H9 (cell line): ENCODE measurements around the gene TMEM95. TPM values are rescaled to one million over a fixed set of nuclear protein-coding genes. Genes with fewer than 3 reads are reported as not detected.

ENCODE experiments used
- DNase-seq: peaks from one replicate; pipeline ENCODE4 v3.0.0-alpha.2; 2017
- H2AFZ ChIP-seq: one replicate; pipeline ENCODE4 v1.6.1; 2013; ENCODE audit warnings: mild to moderate bottlenecking, low read length, control low read depth, moderate library complexity
- H2AK5ac ChIP-seq: 2 replicates; pipeline ENCODE4 v1.6.1; 2013; ENCODE audit warnings: low read length, control low read depth, mixed read lengths; ENCODE audit not compliant: insufficient read length
- H2BK120ac ChIP-seq: one replicate; pipeline ENCODE4 v1.6.1; 2013; ENCODE audit warnings: low read depth, mild to moderate bottlenecking, low read length, control low read depth, inconsistent platforms; ENCODE audit not compliant: poor library complexity, severe bottlenecking
- H2BK12ac ChIP-seq: 2 replicates; pipeline ENCODE4 v1.6.1; 2013; ENCODE audit warnings: low read length, control low read depth, mixed read lengths, low read depth; ENCODE audit not compliant: insufficient read length
- H2BK15ac ChIP-seq: 2 replicates; pipeline ENCODE4 v1.6.1; 2013; ENCODE audit warnings: low read depth, low read length, control low read depth
- H2BK20ac ChIP-seq: one replicate; pipeline ENCODE4 v1.6.1; 2013; ENCODE audit warnings: low read depth, mild to moderate bottlenecking, low read length, control low read depth, inconsistent platforms; ENCODE audit not compliant: poor library complexity, severe bottlenecking
- H2BK5ac ChIP-seq: 2 replicates; pipeline ENCODE4 v1.6.1; 2013; ENCODE audit warnings: low read length, control low read depth, mixed read lengths; ENCODE audit not compliant: insufficient read length
- H3K14ac ChIP-seq: 2 replicates; pipeline ENCODE4 v1.6.1; 2013; ENCODE audit warnings: low read length, control low read depth; ENCODE audit not compliant: insufficient read depth
- H3K18ac ChIP-seq: 2 replicates; pipeline ENCODE4 v1.6.1; 2013; ENCODE audit warnings: low read depth, mild to moderate bottlenecking, mixed read lengths, low read length, control low read depth; ENCODE audit not compliant: insufficient read length
- H3K23ac ChIP-seq: 2 replicates; pipeline ENCODE4 v1.6.1; 2013; ENCODE audit warnings: low read length, control low read depth, mixed read lengths, low read depth; ENCODE audit not compliant: insufficient read length
- H3K23me2 ChIP-seq: 2 replicates; pipeline ENCODE4 v1.6.1; 2013; ENCODE audit warnings: low read depth, mild to moderate bottlenecking, mixed read lengths, low read length, control low read depth; ENCODE audit not compliant: insufficient read length, poor library complexity, severe bottlenecking
- H3K27ac ChIP-seq: 2 replicates; pipeline ENCODE4 v1.5.1; 2013; ENCODE audit warnings: low read length, control low read depth, mixed read lengths, low read depth; ENCODE audit not compliant: insufficient read length
- H3K27me3 ChIP-seq: 2 replicates; pipeline ENCODE4 v1.6.1; 2013; ENCODE audit warnings: low read length, control low read depth, inconsistent platforms; ENCODE audit not compliant: insufficient read depth
- H3K4ac ChIP-seq: 2 replicates; pipeline ENCODE4 v1.6.1; 2013; ENCODE audit warnings: low read depth, mild to moderate bottlenecking, control low read depth, inconsistent platforms, low read length, moderate library complexity
- H3K4me1 ChIP-seq: 2 replicates; pipeline ENCODE4 v1.6.1; 2013; ENCODE audit warnings: low read length, control low read depth, inconsistent platforms; ENCODE audit not compliant: insufficient read depth
- H3K4me2 ChIP-seq: 2 replicates; pipeline ENCODE4 v1.6.1; 2013; ENCODE audit warnings: low read length, control low read depth, mixed read lengths; ENCODE audit not compliant: insufficient read length, insufficient read depth
- H3K56ac ChIP-seq: 2 replicates; pipeline ENCODE4 v1.6.1; 2013; ENCODE audit warnings: low read depth, mild to moderate bottlenecking, mixed read lengths, low read length, control low read depth; ENCODE audit not compliant: insufficient read length
- H3K79me1 ChIP-seq: 2 replicates; pipeline ENCODE4 v1.6.1; 2013; ENCODE audit warnings: low read depth, mild to moderate bottlenecking, moderate library complexity, low read length, control low read depth, inconsistent platforms; ENCODE audit not compliant: insufficient read depth, poor library complexity, severe bottlenecking
- H3K79me2 ChIP-seq: 2 replicates; pipeline ENCODE4 v1.6.1; 2013; ENCODE audit warnings: low read length, control low read depth, inconsistent platforms; ENCODE audit not compliant: insufficient read depth
- H3K9ac ChIP-seq: 2 replicates; pipeline ENCODE4 v1.6.1; 2013; ENCODE audit warnings: low read length, control low read depth, mixed read lengths; ENCODE audit not compliant: insufficient read length; ENCODE audit errors: extremely low read depth
- H3K9me3 ChIP-seq: one replicate; pipeline ENCODE4 v1.6.1; 2013; ENCODE audit warnings: low read depth, low read length, inconsistent platforms; ENCODE audit not compliant: control insufficient read depth
- H3T11ph ChIP-seq: one replicate; pipeline ENCODE4 v1.6.1; 2013; ENCODE audit warnings: mild to moderate bottlenecking, low read length, control low read depth, inconsistent platforms
- H4K20me1 ChIP-seq: one replicate; pipeline ENCODE4 v1.6.1; 2013; ENCODE audit not compliant: control insufficient read depth, insufficient read length, insufficient read depth
- H4K5ac ChIP-seq: 2 replicates; pipeline ENCODE4 v1.6.1; 2013; ENCODE audit warnings: low read depth, mild to moderate bottlenecking, mixed read lengths, low read length, control low read depth; ENCODE audit not compliant: insufficient read length
- H4K8ac ChIP-seq: replicated peaks from 2 replicates; pipeline ENCODE4 v1.6.1; 2013; ENCODE audit warnings: low read length, control low read depth, mixed read lengths, low read depth; ENCODE audit not compliant: insufficient read length
- H4K91ac ChIP-seq: 2 replicates; pipeline ENCODE4 v1.6.1; 2013; ENCODE audit warnings: low read depth, mild to moderate bottlenecking, moderate library complexity, mixed read lengths, low read length, control low read depth; ENCODE audit not compliant: insufficient read length
- H3K27ac Mint-ChIP-seq, 3 experiments: 2 replicates in 2 of 3; 3 replicates in 1 of 3; pipeline ENCODE4 v1.8.0; 2020 to 2021; ENCODE audit warnings: mixed read lengths in 3 of 3, mild to moderate bottlenecking in 1 of 3, moderate library complexity in 1 of 3
- H3K27me3 Mint-ChIP-seq: 2 replicates; pipeline ENCODE4 v1.8.0; 2021; ENCODE audit warnings: low read depth, mild to moderate bottlenecking, moderate library complexity, mixed read lengths
- H3K36me3 Mint-ChIP-seq, 3 experiments: 2 replicates in 2 of 3; 3 replicates in 1 of 3; pipeline ENCODE4 v1.8.0; 2020 to 2021; ENCODE audit warnings: low read depth in 3 of 3, mixed read lengths in 3 of 3; ENCODE audit not compliant: insufficient read depth in 1 of 3
- H3K4me1 Mint-ChIP-seq, 2 experiments: 2 replicates each; pipeline ENCODE4 v1.8.0; 2020; ENCODE audit warnings: mixed read lengths in 2 of 2
- H3K4me3 Mint-ChIP-seq, 2 experiments: 2 replicates in 1 of 2; 3 replicates in 1 of 2; pipeline ENCODE4 v1.8.0; 2020 to 2021; ENCODE audit warnings: mild to moderate bottlenecking in 2 of 2, mixed read lengths in 2 of 2, moderate library complexity in 1 of 2
- H3K9me3 Mint-ChIP-seq, 2 experiments: 2 replicates in 1 of 2; 3 replicates in 1 of 2; pipeline ENCODE4 v1.8.0; 2020; ENCODE audit warnings: mild to moderate bottlenecking in 2 of 2, mixed read lengths in 2 of 2, moderate library complexity in 1 of 2
- CTCF ChIP-seq: fragments of 200-600 bp; sonication (generic); conservative IDR thresholded peaks from 3 replicates; pipeline ENCODE4 v1.8.0; 2021; ENCODE audit warnings: antibody characterized with exemption, mild to moderate bottlenecking
- WGBS: extraction: QIAGEN DNeasy Blood & Tissue Kit; methylation state at CpG from one replicate; pipeline ENCODE4 v1.1.7; 2013; ENCODE audit warnings: missing lambda C conversion rate, low lambda C conversion rate, mixed read lengths; ENCODE audit not compliant: insufficient read length; ENCODE audit errors: extremely low coverage; 5-methylcytosine and 5-hydroxymethylcytosine counted together
- total RNA-seq: library from RNA; stranded (reverse); gene quantifications from 2 replicates; pipeline ENCODE4 v1.2.1, GENCODE V29; 2021

Gene TMEM95
- total RNA-seq, 1 experiment from 2014 or later, result not detected

GRCh38 chr17:7313088-7313889 is 41.7 kb upstream of the TMEM95 start:
- H3K27me3 ChIP-seq, result no peaks in the 10 kb centered on the region
- no peak overlapping the region for H2AFZ ChIP-seq
- H4K8ac ChIP-seq, result no peak overlapping the region
- DNase-seq, result peak; percentile 60
- H3K9me3 ChIP-seq, result no peaks in the 10 kb centered on the region
- no peak overlapping the region for H2BK5ac ChIP-seq
- Mint-ChIP-seq H3K36me3 (peaks cover 56 to 81% (median 76%) of the 10 kb centered on the region in 3 experiments), H3K27me3 (no peaks in the 10 kb centered on the region; the same call in 1 of the 2 replicates), H3K9me3 (no peaks in the 10 kb centered on the region), H3K27ac (peak overlapping the region in 2 of 3 experiments; percentile 60 to 86; a peak in 5 of 7 replicates), H3K4me1 (peaks cover 38 to 39% of the 10 kb centered on the region in 2 experiments), H3K4me3 (peak overlapping the region; percentile 71 to 87)
- H3K4me2 ChIP-seq, result peak overlapping the region; percentile 61
- peaks cover 2% of the 10 kb centered on the region; the same call in 1 of the 2 replicates for H3K4me1 ChIP-seq
- H3K27ac ChIP-seq, result no peak overlapping the region
- no peak overlapping the region for H3K18ac ChIP-seq
- TF ChIP-seq CTCF, result peak; percentile 43
- H3K23me2 ChIP-seq, result peaks cover 18% of the 10 kb centered on the region
- no peak overlapping the region for H3K4ac ChIP-seq
- H3K79me2 ChIP-seq, result peaks cover 19% of the 10 kb centered on the region
- no peak overlapping the region for H2BK12ac ChIP-seq
- no peaks in the 10 kb centered on the region for H4K20me1 ChIP-seq
- H3K56ac ChIP-seq, result no peak overlapping the region
- H2BK120ac ChIP-seq, result no peak overlapping the region
- H2BK15ac ChIP-seq, result no peak overlapping the region
- H4K91ac ChIP-seq, result no peak overlapping the region
- H2AK5ac ChIP-seq, result no peak overlapping the region
- no peak overlapping the region for H2BK20ac ChIP-seq
- no peak overlapping the region for H4K5ac ChIP-seq
- no peak overlapping the region for H3K14ac ChIP-seq
- H3K79me1 ChIP-seq, result no peaks in the 10 kb centered on the region
- H3T11ph ChIP-seq, result no peak overlapping the region
- no peak overlapping the region for H3K9ac ChIP-seq
- H3K23ac ChIP-seq, result no peak overlapping the region
- no CpG with 5 or more reads among the region's 7 CpGs for WGBS
